ENCODE measurements around the gene SPINK14.

DNA sequence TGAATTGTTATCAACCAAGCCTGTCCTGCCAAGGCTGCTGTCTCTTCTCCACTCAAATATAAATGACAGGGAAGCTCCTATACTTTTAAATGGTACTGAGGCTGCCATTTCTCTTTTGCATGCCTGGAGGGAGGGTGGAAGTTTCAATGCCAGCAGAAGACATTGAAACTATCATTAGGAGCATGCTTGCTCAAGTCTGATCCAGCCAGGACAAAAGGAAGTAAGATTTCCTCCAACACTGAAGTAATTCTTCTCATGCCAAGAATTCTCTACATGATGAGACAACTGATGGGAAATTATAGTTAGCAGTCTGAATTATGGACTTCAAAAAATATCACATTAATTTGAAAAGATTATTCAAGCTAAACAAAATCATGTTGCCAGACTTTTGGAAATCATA is 39.9 kb downstream of the SPINK14 start:
- TF ChIP-seq, protein P1, sequence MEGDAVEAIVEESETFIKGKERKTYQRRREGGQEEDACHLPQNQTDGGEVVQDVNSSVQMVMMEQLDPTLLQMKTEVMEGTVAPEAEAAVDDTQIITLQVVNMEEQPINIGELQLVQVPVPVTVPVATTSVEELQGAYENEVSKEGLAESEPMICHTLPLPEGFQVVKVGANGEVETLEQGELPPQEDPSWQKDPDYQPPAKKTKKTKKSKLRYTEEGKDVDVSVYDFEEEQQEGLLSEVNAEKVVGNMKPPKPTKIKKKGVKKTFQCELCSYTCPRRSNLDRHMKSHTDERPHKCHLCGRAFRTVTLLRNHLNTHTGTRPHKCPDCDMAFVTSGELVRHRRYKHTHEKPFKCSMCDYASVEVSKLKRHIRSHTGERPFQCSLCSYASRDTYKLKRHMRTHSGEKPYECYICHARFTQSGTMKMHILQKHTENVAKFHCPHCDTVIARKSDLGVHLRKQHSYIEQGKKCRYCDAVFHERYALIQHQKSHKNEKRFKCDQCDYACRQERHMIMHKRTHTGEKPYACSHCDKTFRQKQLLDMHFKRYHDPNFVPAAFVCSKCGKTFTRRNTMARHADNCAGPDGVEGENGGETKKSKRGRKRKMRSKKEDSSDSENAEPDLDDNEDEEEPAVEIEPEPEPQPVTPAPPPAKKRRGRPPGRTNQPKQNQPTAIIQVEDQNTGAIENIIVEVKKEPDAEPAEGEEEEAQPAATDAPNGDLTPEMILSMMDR (IDR thresholded peaks at IDR 0.05), result no peak
- no peak for TF ChIP-seq POLR2A (IDR thresholded peaks at IDR 0.05)
- no peak for TF ChIP-seq POLR2AphosphoS5 (IDR thresholded peaks at IDR 0.05)
